ENCODE measurements around the gene PCLO.
"Not testable (repeated sequence)": the region's sequence is repeated elsewhere in the genome, so short reads cannot be mapped to it uniquely, and the experiment has no call there.

The PCLO gene

GRCh38 chr7:82953324-82954027 lies 209.2 kb downstream of the PCLO start:
- DNase-seq = no peak

DNA sequence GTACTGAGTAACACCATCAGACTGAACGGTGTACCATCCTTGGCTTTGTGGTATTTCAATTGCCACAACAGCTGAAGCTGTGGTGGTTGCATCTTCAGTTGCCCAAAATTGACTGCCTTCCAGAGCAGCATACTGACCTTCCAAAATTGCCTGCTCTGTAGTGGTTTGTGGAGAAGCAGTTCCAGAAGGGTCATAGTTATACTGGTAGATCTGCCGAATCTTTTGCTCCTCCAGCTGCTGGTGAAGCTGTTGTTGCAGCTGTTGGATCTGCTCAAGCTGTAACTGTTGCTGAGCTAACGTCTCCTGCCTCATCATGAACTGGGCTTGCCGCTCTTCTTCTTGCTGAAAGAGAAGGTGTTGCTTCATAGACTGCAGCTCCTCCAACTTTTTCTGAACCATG lies 212.2 kb downstream of the PCLO start:
- DNase-seq = no peak

- DNase-seq = no peak
Observed at GRCh38 chr7:82945480-82945879, 217.2 kb downstream of the PCLO start.

DNA sequence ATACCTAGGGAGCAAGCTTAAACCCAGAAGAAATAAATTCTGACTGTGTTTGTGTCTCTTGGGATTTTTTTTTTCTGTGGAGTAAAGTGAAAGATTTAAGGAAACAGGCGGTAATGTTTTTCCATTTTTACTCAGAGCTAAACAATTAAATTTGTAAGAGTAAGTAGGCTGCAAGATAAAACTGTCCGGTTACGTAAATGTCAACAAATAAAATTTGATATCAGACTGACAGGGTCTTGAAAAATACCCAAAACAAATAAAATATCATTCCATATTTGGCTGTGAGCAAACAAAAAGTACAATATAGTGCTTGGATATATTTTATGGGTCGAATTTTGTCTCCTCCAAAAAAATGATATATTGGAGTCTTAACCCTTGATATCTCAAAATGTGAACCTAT lies 217.6 kb downstream of the PCLO start:
- no peak for DNase-seq

- no peak for DNase-seq
Observed at GRCh38 chr7:82932516-82932915, 230.2 kb downstream of the PCLO start.

DNA sequence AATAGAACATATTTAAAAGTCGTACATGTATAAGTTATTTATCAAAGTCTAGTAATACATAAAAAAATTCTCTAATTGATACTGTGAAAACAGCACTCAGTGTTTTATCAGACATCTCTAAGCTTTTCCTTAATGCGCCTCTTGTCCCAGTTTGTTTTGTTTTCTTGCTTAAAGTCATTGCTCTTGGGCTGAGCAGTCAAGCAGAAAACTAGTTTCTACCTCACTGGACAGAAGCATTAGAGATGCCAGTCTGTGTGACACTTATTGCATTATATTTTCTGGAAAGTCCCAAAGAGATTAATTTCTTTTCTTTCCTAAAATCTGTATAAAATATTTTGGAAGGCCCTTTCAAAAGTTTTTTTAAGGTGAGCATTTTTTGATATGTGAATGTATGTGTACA lies 236.2 kb downstream of the PCLO start:
- DNase-seq = no peak

- no peak for DNase-seq
Observed at GRCh38 chr7:82925331-82925730, 237.4 kb downstream of the PCLO start.

GRCh38 chr7:82906502-82906901 lies 256.2 kb downstream of the PCLO start:
- DNase-seq = no peak

DNA sequence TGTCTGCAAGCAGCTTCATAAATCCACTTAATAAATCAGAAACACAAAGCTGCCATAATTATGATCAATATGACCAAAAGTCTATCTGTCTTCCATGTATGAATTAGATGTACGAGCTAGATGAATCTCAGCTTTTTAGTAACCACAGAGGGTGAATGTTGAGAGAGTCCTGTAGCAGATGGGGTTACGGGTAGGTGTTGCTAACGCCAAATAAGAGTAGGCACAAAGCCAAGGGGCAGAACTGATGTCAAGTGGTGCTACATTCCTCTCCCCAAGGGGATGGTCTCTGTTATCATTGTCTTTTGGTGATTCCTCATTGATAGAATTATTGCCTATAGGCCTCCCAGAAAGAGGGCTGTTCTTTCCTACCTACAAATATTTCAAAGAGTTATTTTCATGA lies 257.8 kb downstream of the PCLO start:
- no peak for DNase-seq

DNA sequence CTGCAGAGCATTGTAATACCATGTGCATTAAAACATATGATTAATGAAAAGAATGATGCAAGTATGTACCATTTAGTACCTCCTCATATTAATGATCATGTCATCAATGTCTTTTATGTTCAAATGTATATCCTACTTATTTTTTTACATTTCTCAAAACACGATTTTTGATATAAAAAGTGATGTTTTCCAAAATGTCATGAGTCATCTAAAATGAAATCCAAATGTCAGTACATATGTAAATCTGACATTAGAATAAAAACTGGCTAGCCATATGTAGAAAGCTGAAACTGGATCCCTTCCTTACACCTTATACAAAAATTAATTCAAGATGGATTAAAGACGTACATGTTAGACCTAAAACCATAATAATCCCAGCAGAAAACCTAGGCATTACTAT lies 261.6 kb downstream of the PCLO start:
- not testable (repeated sequence) for DNase-seq

DNA sequence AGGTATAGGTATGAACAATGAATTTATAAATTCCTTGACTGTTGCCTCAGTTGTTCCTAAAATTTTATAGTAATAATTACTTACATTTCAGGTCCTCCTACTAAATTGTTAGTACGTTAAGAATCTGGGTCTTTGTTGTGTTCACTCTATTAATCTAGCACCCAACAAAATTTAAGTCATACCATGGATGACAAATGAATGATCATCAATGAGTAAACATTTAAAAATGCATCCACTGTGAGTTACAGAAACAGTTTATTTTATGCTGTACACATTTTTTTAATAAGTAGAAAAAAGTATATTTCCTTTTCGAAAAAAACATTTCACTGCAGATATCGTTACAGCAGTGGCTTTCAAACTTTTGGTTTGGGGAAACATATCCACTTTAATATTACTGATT lies 265.2 kb downstream of the PCLO start:
- no peak for DNase-seq

- not testable (repeated sequence) for DNase-seq
Observed at GRCh38 chr7:82894341-82894740, 268.3 kb downstream of the PCLO start.

DNA sequence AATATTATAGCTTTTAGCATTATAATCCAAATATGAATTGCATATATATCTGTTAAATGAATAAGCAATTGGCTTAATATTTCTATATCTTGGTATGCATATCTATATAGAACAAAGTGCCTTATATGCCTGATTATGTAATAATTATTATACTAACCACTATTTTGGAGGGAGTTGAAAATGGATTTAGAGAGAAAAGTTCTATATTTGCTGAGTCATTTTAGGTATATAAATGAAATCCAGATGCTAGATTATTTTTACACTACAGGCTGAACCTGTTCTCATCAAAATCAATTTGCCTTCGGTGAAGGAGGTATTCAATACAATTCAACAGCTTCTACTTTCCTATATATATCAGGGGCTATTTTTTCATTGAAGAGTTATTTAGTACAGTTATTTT lies 276.4 kb downstream of the PCLO start:
- DNase-seq = no peak

GRCh38 chr7:82865856-82866255 lies 296.8 kb downstream of the PCLO start:
- DNase-seq = no peak

GRCh38 chr7:82859106-82859850 lies 303.4 kb downstream of the PCLO start:
- DNase-seq = no peak

GRCh38 chr7:82851121-82851520 lies 311.6 kb downstream of the PCLO start:
- no peak for DNase-seq

DNA sequence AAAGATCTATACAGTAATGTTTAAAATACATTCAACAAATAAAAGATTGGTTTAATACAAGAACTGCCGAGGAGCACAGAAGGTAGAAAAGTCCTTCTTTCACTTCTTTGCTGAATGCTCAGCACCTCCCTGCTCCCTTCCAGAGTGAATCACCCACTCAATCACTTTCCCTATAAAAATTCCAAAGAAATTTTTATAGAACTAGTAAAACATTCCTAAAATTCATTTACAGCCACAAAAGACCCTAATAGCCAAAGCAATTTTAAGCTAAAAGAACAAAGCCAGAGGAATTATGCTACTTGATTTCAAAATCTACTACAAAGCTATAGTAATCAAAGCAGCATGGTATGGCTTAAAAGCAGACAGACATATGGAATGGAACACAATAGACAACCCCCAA lies 320.9 kb downstream of the PCLO start:
- no peak for DNase-seq

- DNase-seq = no peak
Observed at GRCh38 chr7:82840061-82840460, 322.6 kb downstream of the PCLO start.

- DNase-seq = no peak
Observed at GRCh38 chr7:82839555-82839954, 323.1 kb downstream of the PCLO start.

DNA sequence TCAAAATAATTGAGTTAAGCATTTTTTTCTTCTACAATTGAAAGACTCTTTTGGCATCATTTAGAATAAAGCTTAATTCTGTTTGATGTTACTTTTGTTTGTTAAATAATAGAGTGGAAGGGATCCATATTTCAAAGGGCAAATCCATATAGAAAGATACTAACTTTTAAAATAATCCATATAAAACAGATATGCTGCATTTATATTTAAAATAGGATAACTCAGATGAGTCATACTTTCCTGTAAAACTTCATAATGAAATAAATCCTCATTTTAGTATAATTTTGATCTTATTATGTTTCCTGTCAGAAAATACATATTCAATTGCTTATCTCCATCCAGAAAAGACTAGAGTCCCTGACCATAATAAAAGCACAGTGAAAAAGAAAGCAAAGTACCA lies 323.6 kb downstream of the PCLO start:
- no peak for DNase-seq

- DNase-seq = no peak
Observed at GRCh38 chr7:82838314-82838713, 324.4 kb downstream of the PCLO start.

GRCh38 chr7:82823073-82823472 lies 339.6 kb downstream of the PCLO start:
- no peak for DNase-seq

DNA sequence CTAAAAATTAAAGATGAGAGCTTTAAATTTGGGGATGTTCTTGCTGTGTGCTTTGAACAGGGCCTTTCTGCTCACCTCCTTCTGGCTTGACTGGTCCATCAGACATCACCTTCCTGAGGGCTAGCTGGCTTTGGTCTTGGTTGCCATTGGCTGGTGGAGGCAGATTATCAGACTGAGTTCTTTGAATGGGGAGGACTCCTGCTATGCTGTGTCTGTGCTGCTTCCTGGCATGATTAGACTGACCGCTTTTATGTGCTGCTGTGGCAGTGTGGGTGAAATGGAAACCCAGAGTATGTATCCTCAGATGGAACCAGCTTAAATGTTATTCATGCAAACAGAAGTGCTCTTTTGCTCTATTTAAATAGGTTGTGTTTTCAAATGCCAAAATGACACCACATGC lies 341.6 kb downstream of the PCLO start:
- no peak for DNase-seq

GRCh38 chr7:82818171-82818570 lies 344.5 kb downstream of the PCLO start:
- no peak for DNase-seq

- no peak for DNase-seq
Observed at GRCh38 chr7:82816272-82816671, 346.4 kb downstream of the PCLO start.

All from CD4-positive, alpha-beta T cell treated with Interleukin-15 for 1 hour (primary cell).